ENCODE results near the gene PTRHD1.

Gene PTRHD1

GRCh38 chr2:24749069-24749691 is 44.0 kb downstream of the PTRHD1 start:
- no peak for DNase-seq

DNA sequence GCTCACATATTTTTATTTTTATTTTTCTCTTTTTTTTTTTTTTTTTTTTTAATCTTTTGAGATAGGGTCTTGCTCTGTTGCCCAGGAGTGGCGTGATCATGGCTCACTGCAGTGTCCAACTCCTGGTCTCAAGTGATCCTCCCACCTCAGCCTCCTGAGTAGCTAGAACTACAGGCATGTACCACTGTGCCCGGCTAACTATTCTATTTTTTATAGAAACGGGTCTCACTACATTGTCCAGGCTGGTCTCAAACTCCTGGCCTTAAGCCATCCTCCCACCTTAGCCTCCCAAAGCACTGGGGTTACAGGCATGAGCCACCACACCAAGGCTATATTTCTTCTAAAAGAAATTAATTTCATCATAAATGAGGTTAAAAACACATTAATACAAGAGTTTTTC is 45.9 kb downstream of the PTRHD1 start:
- no peak for DNase-seq

DNA sequence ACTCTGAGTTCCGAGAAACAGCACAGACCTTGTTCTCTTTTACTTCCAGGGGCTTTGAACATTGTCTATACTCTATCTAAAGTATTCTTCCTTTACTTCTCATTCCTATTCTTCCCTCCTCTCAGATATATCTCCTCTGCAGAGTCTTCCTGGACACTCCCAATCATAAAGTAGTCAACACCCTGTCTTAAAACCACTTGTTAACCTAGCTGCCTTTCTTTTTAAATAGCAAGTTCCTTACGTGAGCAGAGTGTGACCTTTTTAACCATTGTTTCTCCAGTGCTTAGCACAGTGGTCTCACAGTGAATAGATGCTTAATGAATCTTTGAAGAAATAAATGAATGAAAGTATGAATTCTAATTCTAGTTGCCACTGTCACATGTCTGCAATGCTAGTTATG is 47.4 kb downstream of the PTRHD1 start:
- no peak for DNase-seq

DNA sequence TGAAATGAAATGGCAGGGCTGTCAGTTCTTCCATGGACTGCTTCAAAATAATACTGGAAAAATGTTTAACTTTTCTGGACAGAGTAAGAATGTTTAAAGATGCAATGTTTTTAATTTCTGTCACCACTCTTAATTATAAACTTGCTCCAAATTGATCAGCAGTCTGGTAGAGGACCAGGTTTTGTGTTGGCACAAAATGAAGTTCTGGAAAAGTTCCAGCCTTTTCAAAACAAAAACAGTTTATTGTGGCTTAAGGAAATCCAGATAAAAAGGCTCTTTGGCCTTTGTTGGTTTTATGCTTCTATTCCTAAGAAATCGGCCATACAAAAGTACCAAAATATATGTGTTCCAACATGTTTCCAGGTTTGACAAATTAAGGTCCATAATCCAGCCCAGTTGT is 48.8 kb downstream of the PTRHD1 start:
- DNase-seq = no peak

DNA sequence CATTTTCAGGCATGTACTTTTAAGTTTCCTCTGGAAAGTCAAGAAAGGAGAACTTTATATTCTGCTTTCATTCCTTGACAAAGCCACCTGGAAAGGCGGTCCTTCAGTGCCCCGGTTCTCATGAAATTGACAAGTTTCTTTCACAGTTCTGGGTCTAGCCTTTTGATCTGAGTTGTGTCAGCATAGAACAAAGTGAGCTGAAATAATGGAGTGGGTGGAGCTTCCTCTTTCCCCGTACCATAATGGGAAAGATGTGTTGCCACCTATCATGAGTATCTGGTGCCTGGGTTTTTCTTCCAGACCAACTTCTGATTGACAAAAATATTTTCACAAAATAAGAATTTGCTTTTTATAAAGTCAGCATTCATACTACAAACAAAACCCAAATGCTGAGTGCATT is 49.3 kb downstream of the PTRHD1 start:
- no peak for DNase-seq

GRCh38 chr2:24742730-24743129 is 50.5 kb downstream of the PTRHD1 start:
- no peak for DNase-seq

DNA sequence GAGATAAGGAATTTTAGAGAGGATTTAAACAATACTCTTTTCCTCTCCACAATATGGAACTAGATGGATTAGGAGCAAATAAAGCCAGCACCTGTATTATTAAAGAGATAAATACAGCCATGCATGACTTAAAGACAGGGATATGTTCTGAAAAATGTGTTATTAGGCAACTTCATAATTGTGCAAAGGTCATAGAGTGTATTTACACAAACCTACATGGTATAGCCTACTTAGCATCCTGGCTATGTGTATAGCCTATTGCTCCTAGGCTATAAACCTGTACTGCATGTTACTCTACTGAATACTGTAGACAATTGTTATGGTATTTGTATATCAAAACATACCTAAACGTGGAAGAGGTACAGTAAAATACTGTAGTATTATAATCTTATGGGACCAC is 53.0 kb downstream of the PTRHD1 start:
- DNase-seq = no peak
